ENCODE results near the gene TAT.

Gene TAT

GRCh38 chr16:71520550-71520949 is 56.3 kb downstream of the TAT start:
- in situ Hi-C loops (cut with HindIII; ENCODE audit: low sequenced_read_pairs): no loop called here
- H3K4me3 ChIP-seq (ENCODE audit: low read depth, low read length): no peak overlapping the region
- DNase-seq (ENCODE audit: low read depth, low spot score): no peak
- TF ChIP-seq CTCF (IDR thresholded peaks at IDR 0.05; ENCODE audit: low read depth, low read length): no peak

All from astrocyte of the spinal cord (primary cell).